ENCODE data around the gene PKN1. TPM values are rescaled to one million over a fixed set of nuclear protein-coding genes. Genes with fewer than 3 reads are reported as not detected.
A peak's percentile ranks its signal among the peaks of the same experiment; 100 is the strongest.

The PKN1 gene
- total and polyA plus RNA-seq, 2 of the 13 experiments (the other 11 are each of a cell fraction or from before 2014, with no cell fraction given), result 45.7 to 54.5 TPM

DNA sequence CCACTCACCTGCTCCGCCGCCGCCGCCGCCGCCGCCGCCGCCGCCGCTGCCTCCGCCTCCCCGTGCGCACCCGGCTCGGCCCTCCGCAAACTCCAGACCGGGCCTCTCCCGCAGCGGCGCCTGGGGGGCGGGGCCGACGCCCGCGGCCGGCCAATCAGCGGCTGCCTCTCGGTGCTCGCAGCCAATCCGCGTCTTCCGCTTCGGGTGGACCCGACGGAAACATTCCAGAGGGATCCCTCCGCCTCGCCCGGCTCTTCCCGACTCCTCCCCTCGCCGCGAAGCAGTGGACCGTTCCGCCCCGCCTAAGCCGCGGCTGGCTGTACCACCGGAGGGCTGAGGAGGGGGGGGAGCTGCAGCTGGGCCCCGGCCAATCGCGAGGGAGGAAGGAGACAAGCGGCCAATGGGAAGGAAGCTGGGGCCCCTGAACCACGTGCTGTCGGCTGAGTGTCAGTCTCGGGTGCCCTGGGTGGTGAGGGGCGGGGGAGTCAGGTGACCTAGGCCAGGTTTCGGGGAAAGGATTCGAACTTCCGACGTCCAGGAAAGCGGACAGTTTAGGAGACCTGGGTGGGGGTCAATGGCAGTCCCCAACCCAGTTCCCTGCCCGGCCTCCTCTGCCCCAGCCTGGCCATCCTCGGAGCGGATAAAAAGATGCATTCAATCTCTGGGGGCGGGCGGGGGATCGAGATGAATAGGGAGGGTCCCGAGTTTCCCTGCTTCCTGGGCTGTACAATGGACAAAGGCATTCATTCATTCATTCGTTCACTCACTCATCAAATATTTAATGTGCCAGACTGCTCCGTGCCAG is 63.1 kb downstream of the PKN1 start, which contains the start of gene GIPC1 (continued):
- TF ChIP-seq ZNF264 (CRISPR knock-in tag; IDR thresholded peaks at IDR 0.05) (peak; percentile 25; the same call in 1 of the 2 replicates), ZNF598 (CRISPR knock-in tag; IDR thresholded peaks at IDR 0.05; ENCODE audit: borderline replicate concordance) (0 out of 2 replicates have a peak, but pooled peaks have one; percentile 22), ZBTB42 (CRISPR knock-in tag; IDR thresholded peaks at IDR 0.05) (no peak), ISL2 (CRISPR knock-in tag; IDR thresholded peaks at IDR 0.05) (peak; percentile 73), ZMYM3 (CRISPR knock-in tag; IDR thresholded peaks at IDR 0.05) (peak; percentile 71), MAZ (IDR thresholded peaks at IDR 0.05; ENCODE audit: borderline replicate concordance, low read depth, low read length) (peak; percentile 69; the same call in 1 of the 2 replicates), MAZ (CRISPR knock-in tag; IDR thresholded peaks at IDR 0.05; ENCODE audit: low read depth) (peak; percentile 79), TOPORS (CRISPR knock-in tag; IDR thresholded peaks at IDR 0.05) (peak; percentile 64; the same call in 1 of the 2 replicates), ZNF225 (CRISPR knock-in tag; IDR thresholded peaks at IDR 0.05) (peak; percentile 71; the same call in 1 of the 2 replicates)
- TF ChIP-seq, protein P1, sequence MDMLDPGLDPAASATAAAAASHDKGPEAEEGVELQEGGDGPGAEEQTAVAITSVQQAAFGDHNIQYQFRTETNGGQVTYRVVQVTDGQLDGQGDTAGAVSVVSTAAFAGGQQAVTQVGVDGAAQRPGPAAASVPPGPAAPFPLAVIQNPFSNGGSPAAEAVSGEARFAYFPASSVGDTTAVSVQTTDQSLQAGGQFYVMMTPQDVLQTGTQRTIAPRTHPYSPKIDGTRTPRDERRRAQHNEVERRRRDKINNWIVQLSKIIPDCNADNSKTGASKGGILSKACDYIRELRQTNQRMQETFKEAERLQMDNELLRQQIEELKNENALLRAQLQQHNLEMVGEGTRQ (IDR thresholded peaks at IDR 0.05; ENCODE audit: low read depth, low read length), result peak; percentile 92
- TF ChIP-seq, protein P1 (CRISPR knock-in tag; IDR thresholded peaks at IDR 0.05; ENCODE audit: borderline replicate concordance), result peak; percentile 92; the same call in 1 of the 2 replicates
- TF ChIP-seq, protein P2, sequence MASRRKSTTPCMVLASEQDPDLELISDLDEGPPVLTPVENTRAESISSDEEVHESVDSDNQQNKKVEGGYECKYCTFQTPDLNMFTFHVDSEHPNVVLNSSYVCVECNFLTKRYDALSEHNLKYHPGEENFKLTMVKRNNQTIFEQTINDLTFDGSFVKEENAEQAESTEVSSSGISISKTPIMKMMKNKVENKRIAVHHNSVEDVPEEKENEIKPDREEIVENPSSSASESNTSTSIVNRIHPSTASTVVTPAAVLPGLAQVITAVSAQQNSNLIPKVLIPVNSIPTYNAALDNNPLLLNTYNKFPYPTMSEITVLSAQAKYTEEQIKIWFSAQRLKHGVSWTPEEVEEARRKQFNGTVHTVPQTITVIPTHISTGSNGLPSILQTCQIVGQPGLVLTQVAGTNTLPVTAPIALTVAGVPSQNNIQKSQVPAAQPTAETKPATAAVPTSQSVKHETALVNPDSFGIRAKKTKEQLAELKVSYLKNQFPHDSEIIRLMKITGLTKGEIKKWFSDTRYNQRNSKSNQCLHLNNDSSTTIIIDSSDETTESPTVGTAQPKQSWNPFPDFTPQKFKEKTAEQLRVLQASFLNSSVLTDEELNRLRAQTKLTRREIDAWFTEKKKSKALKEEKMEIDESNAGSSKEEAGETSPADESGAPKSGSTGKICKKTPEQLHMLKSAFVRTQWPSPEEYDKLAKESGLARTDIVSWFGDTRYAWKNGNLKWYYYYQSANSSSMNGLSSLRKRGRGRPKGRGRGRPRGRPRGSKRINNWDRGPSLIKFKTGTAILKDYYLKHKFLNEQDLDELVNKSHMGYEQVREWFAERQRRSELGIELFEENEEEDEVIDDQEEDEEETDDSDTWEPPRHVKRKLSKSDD (CRISPR knock-in tag; IDR thresholded peaks at IDR 0.05; ENCODE audit: low read depth), result no peak
- TF ChIP-seq, protein P3, sequence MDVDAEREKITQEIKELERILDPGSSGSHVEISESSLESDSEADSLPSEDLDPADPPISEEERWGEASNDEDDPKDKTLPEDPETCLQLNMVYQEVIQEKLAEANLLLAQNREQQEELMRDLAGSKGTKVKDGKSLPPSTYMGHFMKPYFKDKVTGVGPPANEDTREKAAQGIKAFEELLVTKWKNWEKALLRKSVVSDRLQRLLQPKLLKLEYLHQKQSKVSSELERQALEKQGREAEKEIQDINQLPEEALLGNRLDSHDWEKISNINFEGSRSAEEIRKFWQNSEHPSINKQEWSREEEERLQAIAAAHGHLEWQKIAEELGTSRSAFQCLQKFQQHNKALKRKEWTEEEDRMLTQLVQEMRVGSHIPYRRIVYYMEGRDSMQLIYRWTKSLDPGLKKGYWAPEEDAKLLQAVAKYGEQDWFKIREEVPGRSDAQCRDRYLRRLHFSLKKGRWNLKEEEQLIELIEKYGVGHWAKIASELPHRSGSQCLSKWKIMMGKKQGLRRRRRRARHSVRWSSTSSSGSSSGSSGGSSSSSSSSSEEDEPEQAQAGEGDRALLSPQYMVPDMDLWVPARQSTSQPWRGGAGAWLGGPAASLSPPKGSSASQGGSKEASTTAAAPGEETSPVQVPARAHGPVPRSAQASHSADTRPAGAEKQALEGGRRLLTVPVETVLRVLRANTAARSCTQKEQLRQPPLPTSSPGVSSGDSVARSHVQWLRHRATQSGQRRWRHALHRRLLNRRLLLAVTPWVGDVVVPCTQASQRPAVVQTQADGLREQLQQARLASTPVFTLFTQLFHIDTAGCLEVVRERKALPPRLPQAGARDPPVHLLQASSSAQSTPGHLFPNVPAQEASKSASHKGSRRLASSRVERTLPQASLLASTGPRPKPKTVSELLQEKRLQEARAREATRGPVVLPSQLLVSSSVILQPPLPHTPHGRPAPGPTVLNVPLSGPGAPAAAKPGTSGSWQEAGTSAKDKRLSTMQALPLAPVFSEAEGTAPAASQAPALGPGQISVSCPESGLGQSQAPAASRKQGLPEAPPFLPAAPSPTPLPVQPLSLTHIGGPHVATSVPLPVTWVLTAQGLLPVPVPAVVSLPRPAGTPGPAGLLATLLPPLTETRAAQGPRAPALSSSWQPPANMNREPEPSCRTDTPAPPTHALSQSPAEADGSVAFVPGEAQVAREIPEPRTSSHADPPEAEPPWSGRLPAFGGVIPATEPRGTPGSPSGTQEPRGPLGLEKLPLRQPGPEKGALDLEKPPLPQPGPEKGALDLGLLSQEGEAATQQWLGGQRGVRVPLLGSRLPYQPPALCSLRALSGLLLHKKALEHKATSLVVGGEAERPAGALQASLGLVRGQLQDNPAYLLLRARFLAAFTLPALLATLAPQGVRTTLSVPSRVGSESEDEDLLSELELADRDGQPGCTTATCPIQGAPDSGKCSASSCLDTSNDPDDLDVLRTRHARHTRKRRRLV (CRISPR knock-in tag; IDR thresholded peaks at IDR 0.05), result no peak; the same call in 1 of the 2 replicates

Data from HepG2 (cell line).